GM23338 (cell line): Measurements from ENCODE around the gene MBNL1. TPM values are rescaled to one million over a fixed set of nuclear protein-coding genes. Genes with fewer than 3 reads are reported as not detected.

ENCODE experiments used
- ATAC-seq: fragments of 200-7000 bp; cut with Tn5 transposase; 3 replicates; pipeline ENCODE4 v1.9.1; 2020
- DNase-seq: peaks from one replicate; pipeline ENCODE4 v3.0.0-alpha.2; 2015; ENCODE audit warnings: low spot score
- H2AFZ ChIP-seq: fragments of 200-600 bp; sonication (generic); 2 replicates; pipeline ENCODE4 v1.8.0; 2016; ENCODE audit warnings: antibody characterized with exemption, mild to moderate bottlenecking, moderate library complexity
- H3F3A ChIP-seq: fragments of 200-600 bp; sonication (generic); replicated peaks from 2 replicates; pipeline ENCODE4 v1.8.0; 2017; ENCODE audit warnings: antibody characterized with exemption, mixed run types, low read depth
- H3K27ac ChIP-seq: fragments of 200-600 bp; sonication (generic); 2 replicates; pipeline ENCODE4 v1.6.1; 2016; ENCODE audit warnings: low read depth
- H3K27me3 ChIP-seq: fragments of 200-600 bp; sonication (generic); 2 replicates; pipeline ENCODE4 v1.8.0; 2016; ENCODE audit warnings: mild to moderate bottlenecking, mixed run types, moderate library complexity; ENCODE audit not compliant: insufficient read depth
- H3K36me3 ChIP-seq: fragments of 200-600 bp; sonication (generic); 2 replicates; pipeline ENCODE4 v1.8.0; 2016; ENCODE audit warnings: mild to moderate bottlenecking; ENCODE audit not compliant: insufficient read depth
- H3K4me1 ChIP-seq: fragments of 200-600 bp; sonication (generic); 2 replicates; pipeline ENCODE4 v1.8.0; 2016; ENCODE audit warnings: mild to moderate bottlenecking, moderate library complexity; ENCODE audit not compliant: insufficient read depth
- H3K4me2 ChIP-seq: fragments of 200-600 bp; sonication (generic); 2 replicates; pipeline ENCODE4 v1.7.1; 2017; ENCODE audit warnings: mixed run types
- H3K4me3 ChIP-seq: fragments of 200-600 bp; sonication (generic); 2 replicates; pipeline ENCODE4 v1.6.1; 2016; ENCODE audit warnings: mixed run types
- H3K79me2 ChIP-seq: fragments of 200-600 bp; sonication (generic); replicated peaks from 2 replicates; pipeline ENCODE4 v1.8.0; 2017; ENCODE audit warnings: mild to moderate bottlenecking; ENCODE audit not compliant: insufficient read depth
- H3K9me2 ChIP-seq: fragments of 200-600 bp; sonication (generic); 2 replicates; pipeline ENCODE4 v1.8.0; 2017; ENCODE audit not compliant: insufficient read depth
- H4K20me1 ChIP-seq: fragments of 200-600 bp; sonication (generic); replicated peaks from 2 replicates; pipeline ENCODE4 v1.8.0; 2017; ENCODE audit warnings: mild to moderate bottlenecking; ENCODE audit not compliant: insufficient read depth
- H3K27ac Mint-ChIP-seq: 2 replicates; pipeline ENCODE4 v1.8.0; 2020; ENCODE audit warnings: inconsistent platforms, mild to moderate bottlenecking, moderate library complexity, mixed read lengths
- H3K27me3 Mint-ChIP-seq: 3 replicates; pipeline ENCODE4 v1.8.0; 2022; ENCODE audit warnings: low read depth, mild to moderate bottlenecking, moderate library complexity, mixed read lengths, inconsistent platforms; ENCODE audit not compliant: insufficient read depth, poor library complexity
- H3K36me3 Mint-ChIP-seq: 3 replicates; pipeline ENCODE4 v1.8.0; 2021; ENCODE audit warnings: low read depth, mild to moderate bottlenecking, inconsistent platforms, moderate library complexity, mixed read lengths
- H3K4me1 Mint-ChIP-seq: 3 replicates; pipeline ENCODE4 v1.8.0; 2020; ENCODE audit warnings: mild to moderate bottlenecking, inconsistent platforms, mixed read lengths
- H3K4me3 Mint-ChIP-seq: 3 replicates; pipeline ENCODE4 v1.8.0; 2021; ENCODE audit warnings: moderate library complexity, mild to moderate bottlenecking, inconsistent platforms, mixed read lengths
- H3K9me3 Mint-ChIP-seq: 3 replicates; pipeline ENCODE4 v1.8.0; 2020; ENCODE audit warnings: moderate library complexity, mild to moderate bottlenecking, inconsistent platforms, mixed read lengths
- CREB1 ChIP-seq: fragments of 250-450 bp; sonication (Bioruptor Pico); IDR thresholded peaks from 2 replicates; pipeline ENCODE4 v1.5.0; 2020; ENCODE audit warnings: low read depth, mild to moderate bottlenecking, moderate library complexity
- EZH2 ChIP-seq: fragments of 200-600 bp; sonication (generic); IDR thresholded peaks from one replicate; pipeline ENCODE4 v1.8.0; 2017; ENCODE audit warnings: antibody characterized with exemption, mild to moderate bottlenecking, low read depth; ENCODE audit not compliant: unreplicated experiment
- EZH2phosphoT487 ChIP-seq: fragments of 200-600 bp; sonication (generic); IDR thresholded peaks from one replicate; pipeline ENCODE4 v1.8.1; 2018; ENCODE audit warnings: antibody characterized with exemption; ENCODE audit not compliant: unreplicated experiment
- JUNB ChIP-seq: IDR thresholded peaks from one replicate; pipeline ENCODE4 v1.6.1; 2016; ENCODE audit warnings: antibody characterized with exemption; ENCODE audit not compliant: unreplicated experiment
- NANOG ChIP-seq: IDR thresholded peaks from 2 replicates; pipeline ENCODE4 v1.6.1; 2016; ENCODE audit warnings: antibody characterized with exemption, borderline replicate concordance
- POLR2AphosphoS5 ChIP-seq: IDR thresholded peaks from 2 replicates; pipeline ENCODE4 v1.6.1; 2016; ENCODE audit warnings: antibody characterized with exemption, low read depth
- REST ChIP-seq: IDR thresholded peaks from one replicate; pipeline ENCODE4 v1.6.1; 2018; ENCODE audit warnings: antibody characterized with exemption; ENCODE audit not compliant: unreplicated experiment
- STAT1 ChIP-seq: IDR thresholded peaks from one replicate; pipeline ENCODE4 v1.6.1; 2016; ENCODE audit warnings: antibody characterized with exemption; ENCODE audit not compliant: unreplicated experiment
- ZNF114 ChIP-seq: fragments of 250-450 bp; sonication (Bioruptor Pico); IDR thresholded peaks from 2 replicates; pipeline ENCODE4 v1.5.0; 2020; ENCODE audit warnings: mild to moderate bottlenecking, moderate library complexity
- ZNF331 ChIP-seq: fragments of 250-450 bp; sonication (Bioruptor Pico); IDR thresholded peaks from 2 replicates; pipeline ENCODE4 v1.5.0; 2020; ENCODE audit warnings: low read depth, mild to moderate bottlenecking, moderate library complexity
- polyA plus RNA-seq: library from polyadenylated mRNA; unstranded; fragments of >200 nt; fragmentation: Nextera tagmentation; extraction: Ambion mirVana; gene quantifications from 2 replicates; pipeline ENCODE4 v1.2.1, GENCODE V29; 2016
- total RNA-seq: library from RNA; depleted of rRNA; stranded (reverse); fragments of >200 nt; shearing (Covaris generic); gene quantifications from 2 replicates; pipeline ENCODE4 v1.2.3, GENCODE V29; 2014
- TF ChIP-seq, protein P1 (sequence below), 2 experiments: fragments of 200-600 bp in 1 of 2; sonication (generic) in 1 of 2; conservative IDR thresholded peaks; 2 replicates each; pipeline versions ENCODE4 v1.5.1 to v1.6.1; 2016 to 2017; ENCODE audit warnings: antibody characterized with exemption in 2 of 2, low read depth in 2 of 2, mild to moderate bottlenecking in 2 of 2, moderate library complexity in 1 of 2

Gene MBNL1
- total and polyA plus RNA-seq, 2 experiments from 2014 or later: 9.4 to 23.2 TPM

DNA sequence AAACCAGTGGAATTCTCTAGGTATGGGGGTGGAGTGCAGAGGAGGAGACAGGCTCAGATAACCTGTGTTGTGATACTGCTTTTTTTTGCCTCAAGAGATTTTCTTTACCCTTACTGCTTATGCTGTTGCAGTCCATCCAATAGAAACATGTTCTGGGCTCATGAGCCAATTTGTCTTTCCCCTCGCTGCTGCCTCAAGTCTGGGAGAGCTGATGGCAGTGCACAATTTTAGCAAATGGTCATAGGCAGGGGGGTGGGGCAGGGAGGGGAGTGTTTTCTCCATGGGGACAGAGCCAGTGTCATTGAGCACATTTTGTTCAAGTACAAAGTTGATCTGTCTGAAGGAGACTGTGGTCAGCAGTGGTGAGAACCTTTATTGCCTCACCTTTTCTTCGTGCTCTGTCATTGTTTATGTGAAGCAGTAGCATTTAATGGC lies 134.9 kb downstream of the MBNL1 start:
- no peak overlapping the region for H3K27ac ChIP-seq
- H3K27ac Mint-ChIP-seq: peak overlapping the region; percentile 91
- no peak overlapping the region for H2AFZ ChIP-seq
- DNase-seq (no peak), ATAC-seq (peak; percentile 71)
- H3K36me3 Mint-ChIP-seq: no peaks in the 10 kb centered on the region
- H3K27me3 Mint-ChIP-seq: peaks cover 4% of the 10 kb centered on the region
- peaks cover 35% of the 10 kb centered on the region for H3K4me1 ChIP-seq
- peaks cover 41% of the 10 kb centered on the region for H3K4me1 Mint-ChIP-seq
- no peak overlapping the region for H3K4me3 ChIP-seq
- no peaks in the 10 kb centered on the region for H3K27me3 ChIP-seq
- no peak overlapping the region for H3K4me2 ChIP-seq
- TF ChIP-seq ZNF331 (CRISPR knock-in tag) (no peak), ZNF114 (CRISPR knock-in tag) (no peak), NANOG (no peak)
- H3K9me2 ChIP-seq: no peaks in the 10 kb centered on the region
- no peaks in the 10 kb centered on the region for H3F3A ChIP-seq
- H3K9me3 Mint-ChIP-seq: no peaks in the 10 kb centered on the region
- H3K4me3 Mint-ChIP-seq: no peak overlapping the region
- no peaks in the 10 kb centered on the region for H4K20me1 ChIP-seq
- H3K36me3 ChIP-seq: no peaks in the 10 kb centered on the region
- H3K79me2 ChIP-seq: peaks cover 60% of the 10 kb centered on the region

- ATAC-seq (no peak), DNase-seq (no peak)
- no peak overlapping the region for H3K27ac Mint-ChIP-seq
- Histone ChIP-seq H3K4me2 (no peak overlapping the region), H3F3A (no peaks in the 10 kb centered on the region), H3K27me3 (no peaks in the 10 kb centered on the region), H3K27ac (no peak overlapping the region), H3K9me2 (no peaks in the 10 kb centered on the region), H3K4me3 (no peak overlapping the region), H3K79me2 (peaks cover 63% of the 10 kb centered on the region), H4K20me1 (no peaks in the 10 kb centered on the region), H3K36me3 (no peaks in the 10 kb centered on the region), H3K4me1 (peaks cover 27% of the 10 kb centered on the region), H2AFZ (no peak overlapping the region)
- H3K27me3 Mint-ChIP-seq: peaks cover 4% of the 10 kb centered on the region
- H3K4me1 Mint-ChIP-seq: peaks cover 31% of the 10 kb centered on the region
- no peaks in the 10 kb centered on the region for H3K36me3 Mint-ChIP-seq
- H3K4me3 Mint-ChIP-seq: no peak overlapping the region
- no peaks in the 10 kb centered on the region; the same call in 2 of the 3 replicates for H3K9me3 Mint-ChIP-seq
- TF ChIP-seq POLR2AphosphoS5 (no peak), NANOG (no peak), ZNF331 (CRISPR knock-in tag) (no peak), STAT1 (no peak), REST (no peak), EZH2phosphoT487 (no peak), JUNB (no peak), EZH2 (no peak), CREB1 (CRISPR knock-in tag) (no peak), ZNF114 (CRISPR knock-in tag) (no peak)
- TF ChIP-seq, protein P1, sequence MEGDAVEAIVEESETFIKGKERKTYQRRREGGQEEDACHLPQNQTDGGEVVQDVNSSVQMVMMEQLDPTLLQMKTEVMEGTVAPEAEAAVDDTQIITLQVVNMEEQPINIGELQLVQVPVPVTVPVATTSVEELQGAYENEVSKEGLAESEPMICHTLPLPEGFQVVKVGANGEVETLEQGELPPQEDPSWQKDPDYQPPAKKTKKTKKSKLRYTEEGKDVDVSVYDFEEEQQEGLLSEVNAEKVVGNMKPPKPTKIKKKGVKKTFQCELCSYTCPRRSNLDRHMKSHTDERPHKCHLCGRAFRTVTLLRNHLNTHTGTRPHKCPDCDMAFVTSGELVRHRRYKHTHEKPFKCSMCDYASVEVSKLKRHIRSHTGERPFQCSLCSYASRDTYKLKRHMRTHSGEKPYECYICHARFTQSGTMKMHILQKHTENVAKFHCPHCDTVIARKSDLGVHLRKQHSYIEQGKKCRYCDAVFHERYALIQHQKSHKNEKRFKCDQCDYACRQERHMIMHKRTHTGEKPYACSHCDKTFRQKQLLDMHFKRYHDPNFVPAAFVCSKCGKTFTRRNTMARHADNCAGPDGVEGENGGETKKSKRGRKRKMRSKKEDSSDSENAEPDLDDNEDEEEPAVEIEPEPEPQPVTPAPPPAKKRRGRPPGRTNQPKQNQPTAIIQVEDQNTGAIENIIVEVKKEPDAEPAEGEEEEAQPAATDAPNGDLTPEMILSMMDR (conservative IDR thresholded peaks at IDR 0.05; ENCODE audit: low read depth in 2 of 2): no peak
These were observed 136.2 kb downstream of the MBNL1 start for GRCh38 chr3:152404976-152405375.
